ENCODE data around the gene TMEM42.

- TF ChIP-seq POLR2A (IDR thresholded peaks at IDR 0.05; ENCODE audit: insufficient read depth in 1 of 2, low read depth in 2 of 2, low read length in 2 of 2) (no peak), TAF1 (CRISPR knock-in tag; IDR thresholded peaks at IDR 0.05) (no peak), ATAD3A (CRISPR knock-in tag; IDR thresholded peaks at IDR 0.05) (no peak), ARNT2 (CRISPR knock-in tag; IDR thresholded peaks at IDR 0.05; ENCODE audit: low read depth) (no peak), RFX3 (CRISPR knock-in tag; IDR thresholded peaks at IDR 0.05) (no peak), HMGA1 (CRISPR knock-in tag; conservative IDR thresholded peaks at IDR 0.05) (no peak), HDAC2 (CRISPR knock-in tag; IDR thresholded peaks at IDR 0.05) (no peak)
- TF ChIP-seq, protein P1, sequence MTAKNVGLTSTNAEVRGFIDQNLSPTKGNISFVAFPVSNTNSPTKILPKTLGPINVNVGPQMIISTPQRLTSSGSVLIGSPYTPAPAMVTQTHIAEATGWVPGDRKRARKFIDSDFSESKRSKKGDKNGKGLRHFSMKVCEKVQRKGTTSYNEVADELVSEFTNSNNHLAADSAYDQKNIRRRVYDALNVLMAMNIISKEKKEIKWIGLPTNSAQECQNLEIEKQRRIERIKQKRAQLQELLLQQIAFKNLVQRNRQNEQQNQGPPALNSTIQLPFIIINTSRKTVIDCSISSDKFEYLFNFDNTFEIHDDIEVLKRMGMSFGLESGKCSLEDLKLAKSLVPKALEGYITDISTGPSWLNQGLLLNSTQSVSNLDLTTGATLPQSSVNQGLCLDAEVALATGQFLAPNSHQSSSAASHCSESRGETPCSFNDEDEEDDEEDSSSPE (CRISPR knock-in tag; IDR thresholded peaks at IDR 0.05): no peak
Measured at GRCh38 chr3:44890258-44890657, 28.5 kb downstream of the TMEM42 start.
